ENCODE data around the gene TRIM6. TPM values are rescaled to one million over a fixed set of nuclear protein-coding genes. Genes with fewer than 3 reads are reported as not detected.

TRIM6 gene
- total RNA-seq, 1 experiment from 2014 or later: 30.2 TPM

DNA sequence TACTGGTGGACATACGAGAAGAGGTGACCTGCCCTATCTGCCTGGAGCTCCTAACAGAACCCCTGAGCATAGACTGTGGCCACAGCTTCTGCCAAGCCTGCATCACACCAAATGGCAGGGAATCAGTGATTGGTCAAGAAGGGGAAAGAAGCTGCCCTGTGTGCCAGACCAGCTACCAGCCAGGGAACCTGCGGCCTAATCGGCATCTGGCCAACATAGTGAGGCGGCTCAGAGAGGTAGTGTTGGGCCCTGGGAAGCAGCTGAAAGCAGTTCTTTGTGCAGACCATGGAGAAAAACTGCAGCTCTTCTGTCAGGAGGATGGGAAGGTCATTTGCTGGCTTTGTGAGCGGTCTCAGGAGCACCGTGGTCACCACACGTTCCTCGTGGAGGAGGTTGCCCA, 6.9 kb downstream of the TRIM6 start:
- H3K27ac Mint-ChIP-seq: peak overlapping the region; percentile 45; the same call in 1 of the 2 replicates
- no peak for ATAC-seq

DNA sequence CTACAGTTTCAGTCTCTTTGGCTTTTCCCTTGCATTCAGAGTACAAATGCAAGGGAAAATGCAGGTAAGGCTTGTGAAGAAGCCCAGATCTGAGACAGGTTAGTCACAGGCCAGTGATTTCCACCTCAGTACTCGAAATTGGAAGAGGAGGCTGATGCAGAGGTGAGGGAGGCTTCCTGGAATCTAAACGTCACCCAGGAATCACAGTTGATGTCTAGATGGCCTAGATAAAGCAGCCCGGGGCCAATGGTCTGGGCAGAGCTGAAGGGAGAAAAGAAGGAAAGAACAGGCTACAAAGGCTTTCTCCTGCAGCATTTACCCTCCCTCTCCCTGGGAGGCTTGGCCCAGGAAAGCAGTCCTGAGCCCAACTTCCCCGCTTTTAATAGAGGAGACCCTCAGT, 8.5 kb downstream of the TRIM6 start:
- no peak overlapping the region for H3K27ac Mint-ChIP-seq
- ATAC-seq (no peak), DNase-seq (ENCODE audit: low spot score) (no peak)
- CTCF ChIA-PET: no interaction called here
- no peaks in the 10 kb centered on the region for H3K27me3 Mint-ChIP-seq (ENCODE audit: low read depth)
- POLR2A ChIA-PET: no interaction called here
- no peak overlapping the region for H3K4me3 Mint-ChIP-seq
- no peaks in the 10 kb centered on the region for H3K9me3 Mint-ChIP-seq
- H3K4me1 Mint-ChIP-seq: peaks cover 18% of the 10 kb centered on the region
- H3K36me3 Mint-ChIP-seq: peaks cover 60% of the 10 kb centered on the region
- TF ChIP-seq, protein P1, sequence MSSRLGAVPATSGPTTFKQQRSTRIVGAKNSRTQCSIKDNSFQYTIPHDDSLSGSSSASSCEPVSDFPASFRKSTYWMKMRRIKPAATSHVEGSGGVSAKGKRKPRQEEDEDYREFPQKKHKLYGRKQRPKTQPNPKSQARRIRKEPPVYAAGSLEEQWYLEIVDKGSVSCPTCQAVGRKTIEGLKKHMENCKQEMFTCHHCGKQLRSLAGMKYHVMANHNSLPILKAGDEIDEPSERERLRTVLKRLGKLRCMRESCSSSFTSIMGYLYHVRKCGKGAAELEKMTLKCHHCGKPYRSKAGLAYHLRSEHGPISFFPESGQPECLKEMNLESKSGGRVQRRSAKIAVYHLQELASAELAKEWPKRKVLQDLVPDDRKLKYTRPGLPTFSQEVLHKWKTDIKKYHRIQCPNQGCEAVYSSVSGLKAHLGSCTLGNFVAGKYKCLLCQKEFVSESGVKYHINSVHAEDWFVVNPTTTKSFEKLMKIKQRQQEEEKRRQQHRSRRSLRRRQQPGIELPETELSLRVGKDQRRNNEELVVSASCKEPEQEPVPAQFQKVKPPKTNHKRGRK (CRISPR knock-in tag; IDR thresholded peaks at IDR 0.05; ENCODE audit: borderline replicate concordance): no peak
- no peak for TF ChIP-seq RORB (CRISPR knock-in tag; IDR thresholded peaks at IDR 0.05)
- TF ChIP-seq ZNF423 (CRISPR knock-in tag; IDR thresholded peaks at IDR 0.05): no peak
- TF ChIP-seq ZNF263 (CRISPR knock-in tag; IDR thresholded peaks at IDR 0.05; ENCODE audit: low read depth): no peak
- TF ChIP-seq, protein P2, sequence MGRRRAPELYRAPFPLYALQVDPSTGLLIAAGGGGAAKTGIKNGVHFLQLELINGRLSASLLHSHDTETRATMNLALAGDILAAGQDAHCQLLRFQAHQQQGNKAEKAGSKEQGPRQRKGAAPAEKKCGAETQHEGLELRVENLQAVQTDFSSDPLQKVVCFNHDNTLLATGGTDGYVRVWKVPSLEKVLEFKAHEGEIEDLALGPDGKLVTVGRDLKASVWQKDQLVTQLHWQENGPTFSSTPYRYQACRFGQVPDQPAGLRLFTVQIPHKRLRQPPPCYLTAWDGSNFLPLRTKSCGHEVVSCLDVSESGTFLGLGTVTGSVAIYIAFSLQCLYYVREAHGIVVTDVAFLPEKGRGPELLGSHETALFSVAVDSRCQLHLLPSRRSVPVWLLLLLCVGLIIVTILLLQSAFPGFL (CRISPR knock-in tag; IDR thresholded peaks at IDR 0.05; ENCODE audit: borderline replicate concordance): no peak
- no peak for TF ChIP-seq ETV6 (CRISPR knock-in tag; IDR thresholded peaks at IDR 0.05)
- TF ChIP-seq, protein P3, sequence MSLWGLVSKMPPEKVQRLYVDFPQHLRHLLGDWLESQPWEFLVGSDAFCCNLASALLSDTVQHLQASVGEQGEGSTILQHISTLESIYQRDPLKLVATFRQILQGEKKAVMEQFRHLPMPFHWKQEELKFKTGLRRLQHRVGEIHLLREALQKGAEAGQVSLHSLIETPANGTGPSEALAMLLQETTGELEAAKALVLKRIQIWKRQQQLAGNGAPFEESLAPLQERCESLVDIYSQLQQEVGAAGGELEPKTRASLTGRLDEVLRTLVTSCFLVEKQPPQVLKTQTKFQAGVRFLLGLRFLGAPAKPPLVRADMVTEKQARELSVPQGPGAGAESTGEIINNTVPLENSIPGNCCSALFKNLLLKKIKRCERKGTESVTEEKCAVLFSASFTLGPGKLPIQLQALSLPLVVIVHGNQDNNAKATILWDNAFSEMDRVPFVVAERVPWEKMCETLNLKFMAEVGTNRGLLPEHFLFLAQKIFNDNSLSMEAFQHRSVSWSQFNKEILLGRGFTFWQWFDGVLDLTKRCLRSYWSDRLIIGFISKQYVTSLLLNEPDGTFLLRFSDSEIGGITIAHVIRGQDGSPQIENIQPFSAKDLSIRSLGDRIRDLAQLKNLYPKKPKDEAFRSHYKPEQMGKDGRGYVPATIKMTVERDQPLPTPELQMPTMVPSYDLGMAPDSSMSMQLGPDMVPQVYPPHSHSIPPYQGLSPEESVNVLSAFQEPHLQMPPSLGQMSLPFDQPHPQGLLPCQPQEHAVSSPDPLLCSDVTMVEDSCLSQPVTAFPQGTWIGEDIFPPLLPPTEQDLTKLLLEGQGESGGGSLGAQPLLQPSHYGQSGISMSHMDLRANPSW (CRISPR knock-in tag; conservative IDR thresholded peaks at IDR 0.05; ENCODE audit: low read depth): no peak
- TF ChIP-seq MXD4 (CRISPR knock-in tag; IDR thresholded peaks at IDR 0.05; ENCODE audit: borderline replicate concordance): no peak
- TF ChIP-seq ZNF138 (CRISPR knock-in tag; conservative IDR thresholded peaks at IDR 0.05): no peak
- TF ChIP-seq, protein P4, sequence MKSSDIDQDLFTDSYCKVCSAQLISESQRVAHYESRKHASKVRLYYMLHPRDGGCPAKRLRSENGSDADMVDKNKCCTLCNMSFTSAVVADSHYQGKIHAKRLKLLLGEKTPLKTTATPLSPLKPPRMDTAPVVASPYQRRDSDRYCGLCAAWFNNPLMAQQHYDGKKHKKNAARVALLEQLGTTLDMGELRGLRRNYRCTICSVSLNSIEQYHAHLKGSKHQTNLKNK (CRISPR knock-in tag; IDR thresholded peaks at IDR 0.05): no peak
- no peak for TF ChIP-seq ZBTB21 (CRISPR knock-in tag; IDR thresholded peaks at IDR 0.05; ENCODE audit: borderline replicate concordance)
- TF ChIP-seq OVOL2 (CRISPR knock-in tag; IDR thresholded peaks at IDR 0.05; ENCODE audit: borderline replicate concordance): no peak
- TF ChIP-seq ZNF317 (CRISPR knock-in tag; IDR thresholded peaks at IDR 0.05; ENCODE audit: borderline replicate concordance, low read depth): no peak
- TF ChIP-seq, protein P5, sequence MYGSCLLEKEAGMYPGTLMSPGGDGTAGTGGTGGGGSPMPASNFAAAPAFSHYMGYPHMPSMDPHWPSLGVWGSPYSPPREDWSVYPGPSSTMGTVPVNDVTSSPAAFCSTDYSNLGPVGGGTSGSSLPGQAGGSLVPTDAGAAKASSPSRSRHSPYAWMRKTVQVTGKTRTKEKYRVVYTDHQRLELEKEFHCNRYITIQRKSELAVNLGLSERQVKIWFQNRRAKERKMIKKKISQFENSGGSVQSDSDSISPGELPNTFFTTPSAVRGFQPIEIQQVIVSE (CRISPR knock-in tag; IDR thresholded peaks at IDR 0.05; ENCODE audit: borderline replicate concordance): no peak
- no peak for TF ChIP-seq SMAD4 (CRISPR knock-in tag; IDR thresholded peaks at IDR 0.05)
- TF ChIP-seq, protein P6, sequence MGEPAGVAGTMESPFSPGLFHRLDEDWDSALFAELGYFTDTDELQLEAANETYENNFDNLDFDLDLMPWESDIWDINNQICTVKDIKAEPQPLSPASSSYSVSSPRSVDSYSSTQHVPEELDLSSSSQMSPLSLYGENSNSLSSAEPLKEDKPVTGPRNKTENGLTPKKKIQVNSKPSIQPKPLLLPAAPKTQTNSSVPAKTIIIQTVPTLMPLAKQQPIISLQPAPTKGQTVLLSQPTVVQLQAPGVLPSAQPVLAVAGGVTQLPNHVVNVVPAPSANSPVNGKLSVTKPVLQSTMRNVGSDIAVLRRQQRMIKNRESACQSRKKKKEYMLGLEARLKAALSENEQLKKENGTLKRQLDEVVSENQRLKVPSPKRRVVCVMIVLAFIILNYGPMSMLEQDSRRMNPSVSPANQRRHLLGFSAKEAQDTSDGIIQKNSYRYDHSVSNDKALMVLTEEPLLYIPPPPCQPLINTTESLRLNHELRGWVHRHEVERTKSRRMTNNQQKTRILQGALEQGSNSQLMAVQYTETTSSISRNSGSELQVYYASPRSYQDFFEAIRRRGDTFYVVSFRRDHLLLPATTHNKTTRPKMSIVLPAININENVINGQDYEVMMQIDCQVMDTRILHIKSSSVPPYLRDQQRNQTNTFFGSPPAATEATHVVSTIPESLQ (CRISPR knock-in tag; IDR thresholded peaks at IDR 0.05): no peak
- no peak for TF ChIP-seq NR3C1 (CRISPR knock-in tag; conservative IDR thresholded peaks at IDR 0.05; ENCODE audit: low read depth)

More for the DNA sequence above, 6.9 kb downstream of the TRIM6 start:
- Mint-ChIP-seq H3K36me3 (peaks cover 50% of the 10 kb centered on the region), H3K27me3 (ENCODE audit: low read depth) (no peaks in the 10 kb centered on the region), H3K4me1 (peaks cover 31% of the 10 kb centered on the region), H3K4me3 (no peak overlapping the region), H3K9me3 (no peaks in the 10 kb centered on the region)
- TF ChIP-seq, protein P7, sequence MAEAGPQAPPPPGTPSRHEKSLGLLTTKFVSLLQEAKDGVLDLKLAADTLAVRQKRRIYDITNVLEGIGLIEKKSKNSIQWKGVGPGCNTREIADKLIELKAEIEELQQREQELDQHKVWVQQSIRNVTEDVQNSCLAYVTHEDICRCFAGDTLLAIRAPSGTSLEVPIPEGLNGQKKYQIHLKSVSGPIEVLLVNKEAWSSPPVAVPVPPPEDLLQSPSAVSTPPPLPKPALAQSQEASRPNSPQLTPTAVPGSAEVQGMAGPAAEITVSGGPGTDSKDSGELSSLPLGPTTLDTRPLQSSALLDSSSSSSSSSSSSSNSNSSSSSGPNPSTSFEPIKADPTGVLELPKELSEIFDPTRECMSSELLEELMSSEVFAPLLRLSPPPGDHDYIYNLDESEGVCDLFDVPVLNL (CRISPR knock-in tag; IDR thresholded peaks at IDR 0.05; ENCODE audit: borderline replicate concordance, low read depth): no peak
- no peak for TF ChIP-seq ATF1 (CRISPR knock-in tag; IDR thresholded peaks at IDR 0.05)
- no peak for TF ChIP-seq FOXK1 (CRISPR knock-in tag; IDR thresholded peaks at IDR 0.05)
- no peak for TF ChIP-seq ZNF396 (CRISPR knock-in tag; IDR thresholded peaks at IDR 0.05; ENCODE audit: borderline replicate concordance)
- TF ChIP-seq, protein P8, sequence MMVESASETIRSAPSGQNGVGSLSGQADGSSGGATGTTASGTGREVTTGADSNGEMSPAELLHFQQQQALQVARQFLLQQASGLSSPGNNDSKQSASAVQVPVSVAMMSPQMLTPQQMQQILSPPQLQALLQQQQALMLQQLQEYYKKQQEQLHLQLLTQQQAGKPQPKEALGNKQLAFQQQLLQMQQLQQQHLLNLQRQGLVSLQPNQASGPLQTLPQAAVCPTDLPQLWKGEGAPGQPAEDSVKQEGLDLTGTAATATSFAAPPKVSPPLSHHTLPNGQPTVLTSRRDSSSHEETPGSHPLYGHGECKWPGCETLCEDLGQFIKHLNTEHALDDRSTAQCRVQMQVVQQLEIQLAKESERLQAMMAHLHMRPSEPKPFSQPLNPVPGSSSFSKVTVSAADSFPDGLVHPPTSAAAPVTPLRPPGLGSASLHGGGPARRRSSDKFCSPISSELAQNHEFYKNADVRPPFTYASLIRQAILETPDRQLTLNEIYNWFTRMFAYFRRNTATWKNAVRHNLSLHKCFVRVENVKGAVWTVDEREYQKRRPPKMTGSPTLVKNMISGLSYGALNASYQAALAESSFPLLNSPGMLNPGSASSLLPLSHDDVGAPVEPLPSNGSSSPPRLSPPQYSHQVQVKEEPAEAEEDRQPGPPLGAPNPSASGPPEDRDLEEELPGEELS (CRISPR knock-in tag; IDR thresholded peaks at IDR 0.05): no peak
- TF ChIP-seq CREB1 (CRISPR knock-in tag; IDR thresholded peaks at IDR 0.05): no peak
- DNase-seq (ENCODE audit: low spot score): no peak
- POLR2A ChIA-PET: no interaction called here
- CTCF ChIA-PET: no interaction called here

Data from WTC11 (cell line).